HUES48 (cell line): ENCODE measurements around the gene CDH6.

Experiments used
- H3K27ac ChIP-seq: one replicate; pipeline ENCODE4 v1.7.0; 2013; ENCODE audit warnings: low read depth, low read length, inconsistent platforms
- H3K27me3 ChIP-seq: 2 replicates; pipeline ENCODE4 v1.6.1; 2013; ENCODE audit warnings: mild to moderate bottlenecking, low read length; ENCODE audit not compliant: control insufficient read depth, insufficient read depth
- H3K36me3 ChIP-seq: 2 replicates; pipeline ENCODE4 v1.6.1; 2013; ENCODE audit warnings: low read length; ENCODE audit not compliant: control insufficient read depth, insufficient read depth
- H3K4me1 ChIP-seq: 2 replicates; pipeline ENCODE4 v1.6.1; 2013; ENCODE audit warnings: mild to moderate bottlenecking, low read length; ENCODE audit not compliant: control insufficient read depth, insufficient read depth
- H3K4me3 ChIP-seq: 2 replicates; pipeline ENCODE4 v1.5.1; 2013; ENCODE audit warnings: mild to moderate bottlenecking, low read depth, low read length
- H3K9ac ChIP-seq: 2 replicates; pipeline ENCODE4 v1.6.1; 2013; ENCODE audit warnings: mild to moderate bottlenecking, low read depth, low read length, moderate library complexity
- H3K9me3 ChIP-seq: 2 replicates; pipeline ENCODE4 v1.6.1; 2013; ENCODE audit warnings: low read length; ENCODE audit not compliant: control insufficient read depth, insufficient read depth

CDH6 gene

GRCh38 chr5:31197183-31197582 is 3.7 kb downstream of the CDH6 start:
- peaks cover 10% of the 10 kb centered on the region for H3K4me1 ChIP-seq
- no peaks in the 10 kb centered on the region for H3K36me3 ChIP-seq
- no peak overlapping the region for H3K4me3 ChIP-seq
- no peaks in the 10 kb centered on the region for H3K9me3 ChIP-seq
- H3K27me3 ChIP-seq = peaks cover 37% of the 10 kb centered on the region
- no peak overlapping the region for H3K27ac ChIP-seq
- no peak overlapping the region for H3K9ac ChIP-seq

- H3K36me3 ChIP-seq = no peaks in the 10 kb centered on the region
- H3K27me3 ChIP-seq = no peaks in the 10 kb centered on the region
- H3K4me1 ChIP-seq = no peaks in the 10 kb centered on the region
- no peaks in the 10 kb centered on the region for H3K9me3 ChIP-seq
- no peak overlapping the region for H3K27ac ChIP-seq
- no peak overlapping the region for H3K4me3 ChIP-seq
- H3K9ac ChIP-seq = no peak overlapping the region
These were observed 11.5 kb downstream of the CDH6 start for GRCh38 chr5:31204958-31205357.

GRCh38 chr5:31208043-31208442 is 14.6 kb downstream of the CDH6 start:
- no peak overlapping the region for H3K4me3 ChIP-seq
- no peak overlapping the region for H3K9ac ChIP-seq
- no peak overlapping the region for H3K27ac ChIP-seq
- no peaks in the 10 kb centered on the region for H3K36me3 ChIP-seq
- H3K9me3 ChIP-seq = no peaks in the 10 kb centered on the region
- no peaks in the 10 kb centered on the region for H3K4me1 ChIP-seq
- H3K27me3 ChIP-seq = no peaks in the 10 kb centered on the region

GRCh38 chr5:31209334-31209733 is 15.8 kb downstream of the CDH6 start:
- Histone ChIP-seq H3K4me3 (no peak overlapping the region), H3K9ac (no peak overlapping the region), H3K9me3 (no peaks in the 10 kb centered on the region), H3K4me1 (no peaks in the 10 kb centered on the region), H3K27me3 (no peaks in the 10 kb centered on the region), H3K36me3 (no peaks in the 10 kb centered on the region), H3K27ac (no peak overlapping the region)

GRCh38 chr5:31211098-31211497 is 17.6 kb downstream of the CDH6 start:
- Histone ChIP-seq H3K27ac (no peak overlapping the region), H3K36me3 (no peaks in the 10 kb centered on the region), H3K4me1 (no peaks in the 10 kb centered on the region), H3K4me3 (no peak overlapping the region), H3K9me3 (no peaks in the 10 kb centered on the region), H3K9ac (no peak overlapping the region), H3K27me3 (no peaks in the 10 kb centered on the region)

- no peak overlapping the region for H3K27ac ChIP-seq
- no peaks in the 10 kb centered on the region; the same call in 1 of the 2 replicates for H3K4me1 ChIP-seq
- H3K27me3 ChIP-seq = no peaks in the 10 kb centered on the region
- H3K9me3 ChIP-seq = no peaks in the 10 kb centered on the region
- H3K36me3 ChIP-seq = no peaks in the 10 kb centered on the region
- no peak overlapping the region for H3K4me3 ChIP-seq
- H3K9ac ChIP-seq = no peak overlapping the region
These were observed 19.8 kb downstream of the CDH6 start for GRCh38 chr5:31213257-31213656.

- Histone ChIP-seq H3K4me3 (no peak overlapping the region), H3K36me3 (no peaks in the 10 kb centered on the region), H3K27me3 (no peaks in the 10 kb centered on the region), H3K9me3 (no peaks in the 10 kb centered on the region), H3K4me1 (no peaks in the 10 kb centered on the region; the same call in 1 of the 2 replicates), H3K9ac (no peak overlapping the region), H3K27ac (no peak overlapping the region)
These were observed 20.2 kb downstream of the CDH6 start for GRCh38 chr5:31213705-31214121.

GRCh38 chr5:31214229-31214628 is 20.7 kb downstream of the CDH6 start:
- H3K27me3 ChIP-seq = no peaks in the 10 kb centered on the region
- H3K4me1 ChIP-seq = no peaks in the 10 kb centered on the region; the same call in 1 of the 2 replicates
- no peak overlapping the region for H3K9ac ChIP-seq
- no peak overlapping the region for H3K27ac ChIP-seq
- H3K9me3 ChIP-seq = no peaks in the 10 kb centered on the region
- no peaks in the 10 kb centered on the region for H3K36me3 ChIP-seq
- H3K4me3 ChIP-seq = no peak overlapping the region

- Histone ChIP-seq H3K4me3 (no peak overlapping the region), H3K4me1 (no peaks in the 10 kb centered on the region; the same call in 1 of the 2 replicates), H3K9ac (no peak overlapping the region)
These were observed 21.8 kb downstream of the CDH6 start for GRCh38 chr5:31215236-31215635.

GRCh38 chr5:31217446-31217845 is 24.0 kb downstream of the CDH6 start:
- no peak overlapping the region for H3K27ac ChIP-seq
- no peaks in the 10 kb centered on the region for H3K27me3 ChIP-seq
- no peaks in the 10 kb centered on the region; the same call in 1 of the 2 replicates for H3K4me1 ChIP-seq
- H3K9ac ChIP-seq = no peak overlapping the region
- no peaks in the 10 kb centered on the region for H3K36me3 ChIP-seq
- no peak overlapping the region for H3K4me3 ChIP-seq
- H3K9me3 ChIP-seq = no peaks in the 10 kb centered on the region

More at GRCh38 chr5:31215236-31215635, 21.8 kb downstream of the CDH6 start:
- Histone ChIP-seq H3K9me3 (no peaks in the 10 kb centered on the region), H3K27ac (no peak overlapping the region), H3K27me3 (no peaks in the 10 kb centered on the region), H3K36me3 (no peaks in the 10 kb centered on the region)

- Histone ChIP-seq H3K27ac (no peak overlapping the region), H3K9me3 (no peaks in the 10 kb centered on the region), H3K36me3 (no peaks in the 10 kb centered on the region), H3K4me3 (no peak overlapping the region), H3K4me1 (no peaks in the 10 kb centered on the region; the same call in 1 of the 2 replicates), H3K27me3 (no peaks in the 10 kb centered on the region), H3K9ac (no peak overlapping the region)
These were observed 25.5 kb downstream of the CDH6 start for GRCh38 chr5:31218978-31219377.

- Histone ChIP-seq H3K9ac (no peak overlapping the region), H3K27ac (no peak overlapping the region), H3K27me3 (no peaks in the 10 kb centered on the region), H3K4me1 (no peaks in the 10 kb centered on the region; the same call in 1 of the 2 replicates), H3K9me3 (no peaks in the 10 kb centered on the region), H3K4me3 (no peak overlapping the region), H3K36me3 (no peaks in the 10 kb centered on the region)
These were observed 27.5 kb downstream of the CDH6 start for GRCh38 chr5:31221001-31221400.
